ENCODE results near the gene NCK2.

Gene NCK2

DNA sequence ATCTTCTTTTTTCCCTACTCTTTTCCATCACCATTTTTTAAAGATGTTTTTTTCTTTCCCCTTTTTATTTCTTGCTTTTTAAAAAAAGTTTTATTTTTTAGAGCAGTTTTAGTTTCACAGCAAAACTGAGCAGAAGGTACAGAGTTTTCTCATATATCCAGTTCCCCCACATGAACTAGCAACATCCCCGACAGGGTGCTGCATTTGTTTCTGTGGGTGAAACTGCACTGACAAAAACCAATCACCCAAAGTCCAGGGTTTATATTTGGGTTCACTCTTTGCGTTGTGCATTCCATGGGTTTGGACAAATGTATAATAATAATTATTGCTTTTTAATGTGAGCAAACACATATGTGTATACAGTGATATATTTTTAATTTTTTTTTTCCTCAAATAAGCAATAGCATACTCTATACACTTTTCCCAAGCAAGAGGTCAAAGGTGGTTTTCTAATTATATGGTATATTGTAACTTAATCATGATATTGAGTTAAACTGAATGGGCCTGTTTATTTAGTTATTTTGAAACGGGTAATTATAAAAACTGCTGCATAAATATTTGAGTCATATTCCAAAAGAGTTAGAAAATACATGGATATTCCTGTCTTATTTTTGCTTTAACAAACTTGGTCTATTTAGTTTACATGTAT lies 50.3 kb downstream of the NCK2 start:
- H3K4me3 ChIP-seq (ENCODE audit: low read depth, low read length), result peak overlapping the region; percentile 36
- DNase-seq (ENCODE audit: low read depth), result no peak
- TF ChIP-seq, protein P1, sequence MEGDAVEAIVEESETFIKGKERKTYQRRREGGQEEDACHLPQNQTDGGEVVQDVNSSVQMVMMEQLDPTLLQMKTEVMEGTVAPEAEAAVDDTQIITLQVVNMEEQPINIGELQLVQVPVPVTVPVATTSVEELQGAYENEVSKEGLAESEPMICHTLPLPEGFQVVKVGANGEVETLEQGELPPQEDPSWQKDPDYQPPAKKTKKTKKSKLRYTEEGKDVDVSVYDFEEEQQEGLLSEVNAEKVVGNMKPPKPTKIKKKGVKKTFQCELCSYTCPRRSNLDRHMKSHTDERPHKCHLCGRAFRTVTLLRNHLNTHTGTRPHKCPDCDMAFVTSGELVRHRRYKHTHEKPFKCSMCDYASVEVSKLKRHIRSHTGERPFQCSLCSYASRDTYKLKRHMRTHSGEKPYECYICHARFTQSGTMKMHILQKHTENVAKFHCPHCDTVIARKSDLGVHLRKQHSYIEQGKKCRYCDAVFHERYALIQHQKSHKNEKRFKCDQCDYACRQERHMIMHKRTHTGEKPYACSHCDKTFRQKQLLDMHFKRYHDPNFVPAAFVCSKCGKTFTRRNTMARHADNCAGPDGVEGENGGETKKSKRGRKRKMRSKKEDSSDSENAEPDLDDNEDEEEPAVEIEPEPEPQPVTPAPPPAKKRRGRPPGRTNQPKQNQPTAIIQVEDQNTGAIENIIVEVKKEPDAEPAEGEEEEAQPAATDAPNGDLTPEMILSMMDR (IDR thresholded peaks at IDR 0.05; ENCODE audit: low read depth, low read length, missing control alignments), result no peak

GRCh38 chr2:105795575-105795934 lies 50.8 kb downstream of the NCK2 start:
- peak overlapping the region; percentile 36 for H3K4me3 ChIP-seq (ENCODE audit: low read depth, low read length)
- no peak for DNase-seq (ENCODE audit: low read depth)
- TF ChIP-seq, protein P1 (IDR thresholded peaks at IDR 0.05; ENCODE audit: low read depth, low read length, missing control alignments), result no peak

DNA sequence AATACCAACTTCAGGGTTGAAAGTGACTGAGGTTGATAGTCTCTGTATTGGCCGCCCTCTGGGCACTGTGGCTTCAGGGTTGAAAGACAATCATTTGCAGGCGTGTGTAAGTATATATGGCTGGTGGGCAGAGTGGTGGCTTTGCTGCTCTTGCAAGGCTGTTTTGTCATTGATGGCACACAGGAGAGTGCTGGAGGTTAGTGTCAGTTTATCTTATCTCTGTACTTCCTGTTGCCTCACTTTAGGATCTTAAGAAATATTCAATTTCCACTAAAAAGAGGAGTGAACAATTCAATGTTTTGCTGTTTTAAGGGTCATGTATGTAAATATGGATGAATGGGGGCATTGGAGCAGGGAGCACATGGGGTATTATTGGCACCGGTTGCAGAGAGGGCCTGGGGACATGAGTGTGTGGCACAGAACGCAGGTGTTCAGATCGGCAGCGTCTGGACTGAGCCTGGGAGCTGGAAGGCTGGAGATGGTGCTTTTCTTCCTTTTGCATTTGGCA lies 51.5 kb downstream of the NCK2 start:
- no peak for DNase-seq (ENCODE audit: low read depth)
- TF ChIP-seq, protein P1 (IDR thresholded peaks at IDR 0.05; ENCODE audit: low read depth, low read length, missing control alignments), result no peak
- peak overlapping the region; percentile 22 for H3K4me3 ChIP-seq (ENCODE audit: low read depth, low read length)

- DNase-seq (ENCODE audit: low read depth), result no peak
- TF ChIP-seq, protein P1 (IDR thresholded peaks at IDR 0.05; ENCODE audit: low read depth, low read length, missing control alignments), result no peak
- H3K4me3 ChIP-seq (ENCODE audit: low read depth, low read length), result peak overlapping the region; percentile 22; the same call in 1 of the 2 replicates
Measured at GRCh38 chr2:105796791-105797190, 52.1 kb downstream of the NCK2 start.

DNA sequence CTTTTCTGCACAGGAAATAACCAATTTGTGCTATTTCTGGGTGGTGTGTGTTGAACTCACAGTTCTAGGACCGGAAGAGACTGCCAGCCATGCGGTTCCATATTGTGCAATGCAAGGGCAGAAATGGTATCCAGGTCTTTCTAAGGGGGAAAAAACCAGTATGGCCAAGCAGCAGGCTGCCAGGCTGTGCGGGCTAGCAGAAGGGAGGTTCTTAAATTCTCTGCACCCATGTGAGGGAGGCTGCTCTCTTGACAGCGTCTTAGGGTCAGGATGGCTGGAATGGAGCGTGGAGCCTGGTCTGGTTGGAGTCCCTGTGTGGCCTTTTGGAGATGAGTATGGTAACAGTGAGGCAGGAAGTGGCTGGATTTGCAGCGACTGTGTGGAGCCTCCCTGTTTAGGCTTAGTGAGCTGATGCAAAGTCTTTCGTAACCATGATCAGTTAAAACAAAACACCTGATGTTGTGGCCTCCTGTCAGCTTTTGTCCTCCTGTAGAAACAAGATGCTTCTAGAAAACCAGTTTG lies 52.6 kb downstream of the NCK2 start:
- DNase-seq (ENCODE audit: low read depth), result no peak
- TF ChIP-seq, protein P1 (IDR thresholded peaks at IDR 0.05; ENCODE audit: low read depth, low read length, missing control alignments), result no peak
- peak overlapping the region; percentile 32 for H3K4me3 ChIP-seq (ENCODE audit: low read depth, low read length)

- no peak for DNase-seq (ENCODE audit: low read depth)
- H3K4me3 ChIP-seq (ENCODE audit: low read depth, low read length), result peak overlapping the region; percentile 26; the same call in 1 of the 2 replicates
- TF ChIP-seq, protein P1 (IDR thresholded peaks at IDR 0.05; ENCODE audit: low read depth, low read length, missing control alignments), result no peak
Measured at GRCh38 chr2:105798595-105798994, 53.9 kb downstream of the NCK2 start.
